CD14-positive monocyte (primary cell): ENCODE data around the gene CNNM3. TPM values are rescaled to one million over a fixed set of nuclear protein-coding genes. Genes with fewer than 3 reads are reported as not detected.
A peak's percentile ranks its signal among the peaks of the same experiment; 100 is the strongest.

Experiments
- DNase-seq, 3 donors: peaks; one replicate each; pipeline ENCODE4 v3.0.0-alpha.2; 2011 to 2022
- H2AFZ ChIP-seq: 2 replicates; pipeline ENCODE4 v1.6.0; 2012; ENCODE audit warnings: mild to moderate bottlenecking, low read depth, low read length, inconsistent platforms; ENCODE audit not compliant: insufficient read depth, poor library complexity, severe bottlenecking
- H3K27ac ChIP-seq, 2 donors: 1 replicate in 1 of 2; 2 replicates in 1 of 2; pipeline ENCODE4 v1.5.1; 2012 to 2013; ENCODE audit warnings: low read length in 2 of 2, control low read depth in 1 of 2, inconsistent platforms in 1 of 2, low read depth in 1 of 2, mild to moderate bottlenecking in 1 of 2
- H3K27me3 ChIP-seq, 2 donors: one replicate each; pipeline versions ENCODE4 v1.6.0 to v1.6.1; 2011 to 2013; ENCODE audit warnings: low read length in 2 of 2; ENCODE audit not compliant: control insufficient read depth in 2 of 2, insufficient read depth in 2 of 2
- H3K36me3 ChIP-seq, 2 donors: replicated peaks in 1 of 2; 1 replicate in 1 of 2; 2 replicates in 1 of 2; pipeline versions ENCODE4 v1.5.1 to v1.6.1; 2012 to 2013; ENCODE audit warnings: low read length in 2 of 2, control low read depth in 1 of 2, inconsistent platforms in 1 of 2, mild to moderate bottlenecking in 1 of 2; ENCODE audit not compliant: insufficient read depth in 2 of 2, control insufficient read depth in 1 of 2
- H3K4me1 ChIP-seq, 2 donors: 1 replicate in 1 of 2; 2 replicates in 1 of 2; pipeline versions ENCODE4 v1.5.1 to v1.6.1; 2012 to 2013; ENCODE audit warnings: low read length in 2 of 2, control low read depth in 1 of 2, inconsistent platforms in 1 of 2, mild to moderate bottlenecking in 1 of 2, moderate library complexity in 1 of 2; ENCODE audit not compliant: insufficient read depth in 2 of 2, control insufficient read depth in 1 of 2
- H3K4me2 ChIP-seq: replicated peaks from 2 replicates; pipeline ENCODE3; 2012; ENCODE audit warnings: low read length, moderate library complexity, mild to moderate bottlenecking; ENCODE audit not compliant: poor library complexity, severe bottlenecking; ENCODE audit errors: extremely low read depth
- H3K4me3 ChIP-seq, 3 experiments: fragments of 200-600 bp in 1 of 3; sonication (generic) in 1 of 3; replicated peaks in 1 of 3; 1 replicate in 2 of 3; 2 replicates in 1 of 3; pipeline ENCODE4 v1.5.1; 2011 to 2013; ENCODE audit warnings: low read length in 3 of 3, mild to moderate bottlenecking in 3 of 3, control low read depth in 2 of 3, low read depth in 2 of 3, inconsistent platforms in 1 of 3, moderate library complexity in 1 of 3
- H3K79me2 ChIP-seq: 2 replicates; pipeline ENCODE4 v1.6.0; 2012; ENCODE audit warnings: mild to moderate bottlenecking, control low read depth, inconsistent platforms, low read length, moderate library complexity; ENCODE audit not compliant: insufficient read depth
- H3K9ac ChIP-seq: 2 replicates; pipeline ENCODE4 v1.6.0; 2017; ENCODE audit warnings: low read length, mild to moderate bottlenecking; ENCODE audit not compliant: insufficient read depth, poor library complexity, severe bottlenecking
- H3K9me3 ChIP-seq, 2 donors: replicated peaks in 1 of 2; 1 replicate in 1 of 2; 2 replicates in 1 of 2; pipeline versions ENCODE4 v1.5.1 to v1.6.1; 2012 to 2013; ENCODE audit warnings: low read length in 2 of 2, control low read depth in 1 of 2; ENCODE audit not compliant: control insufficient read depth in 1 of 2, insufficient read depth in 1 of 2
- H4K20me1 ChIP-seq: 2 replicates; pipeline ENCODE4 v1.6.0; 2012; ENCODE audit warnings: mild to moderate bottlenecking, low read length, control low read depth, moderate library complexity; ENCODE audit not compliant: insufficient read depth
- H3K27ac Mint-ChIP-seq, 7 donors: one replicate each; pipeline ENCODE4 v1.8.0; 2020; ENCODE audit warnings: mild to moderate bottlenecking in 7 of 7, mixed read lengths in 7 of 7, moderate library complexity in 6 of 7, inconsistent platforms in 2 of 7
- H3K27me3 Mint-ChIP-seq, 3 donors: one replicate each; pipeline ENCODE4 v1.8.0; 2021 to 2022; ENCODE audit warnings: low read depth in 3 of 3, mild to moderate bottlenecking in 3 of 3, mixed read lengths in 3 of 3, moderate library complexity in 3 of 3, inconsistent platforms in 1 of 3
- H3K36me3 Mint-ChIP-seq, 2 donors: one replicate each; pipeline ENCODE4 v1.8.0; 2020; ENCODE audit warnings: mixed read lengths in 2 of 2, inconsistent platforms in 1 of 2, mild to moderate bottlenecking in 1 of 2
- H3K4me1 Mint-ChIP-seq: one replicate; pipeline ENCODE4 v1.8.0; 2020; ENCODE audit warnings: mild to moderate bottlenecking, mixed read lengths
- H3K4me3 Mint-ChIP-seq, 2 donors: one replicate each; pipeline ENCODE4 v1.8.0; 2020; ENCODE audit warnings: mild to moderate bottlenecking in 2 of 2, mixed read lengths in 2 of 2, moderate library complexity in 1 of 2
- H3K9me3 Mint-ChIP-seq, 7 donors: one replicate each; pipeline ENCODE4 v1.8.0; 2020 to 2022; ENCODE audit warnings: mixed read lengths in 7 of 7, mild to moderate bottlenecking in 6 of 7, moderate library complexity in 6 of 7, inconsistent platforms in 2 of 7
- CTCF ChIP-seq: fragments of 200-600 bp; IDR thresholded peaks from one replicate; pipeline ENCODE4 v1.8.0; 2022; ENCODE audit warnings: antibody characterized with exemption, mild to moderate bottlenecking
- WGBS: methylation state at CpG from one replicate; pipeline ENCODE4 v1.1.5; 2013; ENCODE audit warnings: missing lambda C conversion rate; ENCODE audit not compliant: insufficient coverage; 5-methylcytosine and 5-hydroxymethylcytosine counted together
- intact Hi-C, 2 donors: fragments of 100-400 bp; cut with micrococcal nuclease; formaldehyde crosslinking; loops; one replicate each; pipeline versions ENCODE4 v1.15.0 to v1.15.1; 2023
- polyA plus RNA-seq, 3 donors: library from polyadenylated mRNA; depleted of rRNA in 1 of 3; unstranded in 2 of 3; stranded (reverse) in 1 of 3; fragments of 300-500 nt in 2 of 3; fragments of >200 nt in 1 of 3; fragmentation: Illumina TruSeq in 2 of 3; gene quantifications; 1 replicate in 2 of 3; 2 replicates in 1 of 3; pipeline ENCODE4 v1.2.3, GENCODE V29; 2012 to 2021

CNNM3 gene
- polyA plus RNA-seq, 3 donors, result 1.2 to 12.0 (median 4.9) TPM

- H3K4me1 ChIP-seq, result no peaks in the 10 kb centered on the region
- H3K4me2 ChIP-seq, result no peak overlapping the region
- no peaks in the 10 kb centered on the region for H3K79me2 ChIP-seq
- no peaks in the 10 kb centered on the region for H3K27me3 ChIP-seq
- WGBS, result no CpG with 5 or more reads among the region's 3 CpGs
- no peak overlapping the region for H3K4me3 ChIP-seq
- H4K20me1 ChIP-seq, result no peaks in the 10 kb centered on the region
- peaks cover 0 to 4% (median 2%) of the 10 kb centered on the region in 3 donors for H3K27me3 Mint-ChIP-seq
- no peak overlapping the region for H3K27ac Mint-ChIP-seq
- intact Hi-C loops, result no loop called here
- DNase-seq, result no peak
- H2AFZ ChIP-seq, result no peak overlapping the region
- no peak overlapping the region for H3K27ac ChIP-seq
- H3K36me3 ChIP-seq, result no peaks in the 10 kb centered on the region
- no peaks in the 10 kb centered on the region for H3K9me3 ChIP-seq
- no peak for TF ChIP-seq CTCF
- H3K4me3 Mint-ChIP-seq, result no peak overlapping the region
- H3K9me3 Mint-ChIP-seq, result peaks cover 0 to 2% (median 0%) of the 10 kb centered on the region in 7 donors
- no peak overlapping the region for H3K9ac ChIP-seq
- H3K4me1 Mint-ChIP-seq, result peaks cover 5% of the 10 kb centered on the region
- no peaks in the 10 kb centered on the region for H3K36me3 Mint-ChIP-seq
Observed at GRCh38 chr2:96787411-96787810, 28.7 kb upstream of the CNNM3 start.

GRCh38 chr2:96788442-96789244 is 27.4 kb upstream of the CNNM3 start:
- WGBS, result 90% methylated on average over 16 of the region's 17 CpGs
- Mint-ChIP-seq H3K4me3 (no peak overlapping the region), H3K9me3 (peaks cover 0 to 2% (median 0%) of the 10 kb centered on the region in 7 donors), H3K4me1 (no peaks in the 10 kb centered on the region), H3K27ac (peak overlapping the region in 1 of 7 donors; percentile 61), H3K36me3 (no peaks in the 10 kb centered on the region), H3K27me3 (peaks cover 0 to 4% (median 2%) of the 10 kb centered on the region in 3 donors)
- Histone ChIP-seq H3K79me2 (no peaks in the 10 kb centered on the region), H3K4me2 (no peak overlapping the region), H2AFZ (no peak overlapping the region), H3K9me3 (no peaks in the 10 kb centered on the region), H3K4me3 (no peak overlapping the region), H3K27ac (no peak overlapping the region), H3K36me3 (no peaks in the 10 kb centered on the region), H3K4me1 (no peaks in the 10 kb centered on the region), H3K27me3 (no peaks in the 10 kb centered on the region), H4K20me1 (no peaks in the 10 kb centered on the region), H3K9ac (no peak overlapping the region)
- no peak for TF ChIP-seq CTCF
- intact Hi-C loops, result no loop called here
- no peak for DNase-seq
